Heart left ventricle (tissue), 16 donors: ENCODE measurements around the gene GALNTL6. TPM values are rescaled to one million over a fixed set of nuclear protein-coding genes. Genes with fewer than 3 reads are reported as not detected.

ENCODE experiments used
- ATAC-seq, 4 donors: fragments of 200-7000 bp; cut with Tn5 transposase; one replicate each; pipeline ENCODE4 v1.9.1; 2020 to 2022; ENCODE audit warnings: moderate library complexity in 4 of 4, mild to moderate bottlenecking in 3 of 4, moderate number of reproducible peaks in 1 of 4
- DNase-seq, 5 donors: peaks; one replicate each; pipeline ENCODE4 v3.0.0-alpha.2; 2020
- H3K27ac ChIP-seq, 12 donors: fragments of 200-600 bp; sonication (generic) in 4 of 12; one replicate each; pipeline versions ENCODE4 v1.5.0 to v1.8.0; 2016 to 2022; ENCODE audit warnings: mild to moderate bottlenecking in 2 of 12
- H3K27me3 ChIP-seq, 9 donors: fragments of 200-600 bp; sonication (generic) in 2 of 9; one replicate each; pipeline versions ENCODE4 v1.5.1 to v1.8.0; 2016 to 2022; ENCODE audit warnings: mild to moderate bottlenecking in 3 of 9
- H3K36me3 ChIP-seq, 9 donors: fragments of 200-600 bp; sonication (generic) in 2 of 9; one replicate each; pipeline versions ENCODE4 v1.5.0 to v1.8.0; 2018 to 2022; ENCODE audit warnings: mild to moderate bottlenecking in 2 of 9
- H3K4me1 ChIP-seq, 12 donors: fragments of 200-600 bp; sonication (generic) in 4 of 12; one replicate each; pipeline versions ENCODE4 v1.5.0 to v1.8.0; 2016 to 2022; ENCODE audit warnings: mild to moderate bottlenecking in 3 of 12
- H3K4me3 ChIP-seq, 12 donors: fragments of 200-600 bp; sonication (generic) in 4 of 12; one replicate each; pipeline versions ENCODE4 v1.5.0 to v1.8.0; 2017 to 2022; ENCODE audit warnings: mild to moderate bottlenecking in 9 of 12, moderate library complexity in 4 of 12
- H3K9me3 ChIP-seq, 12 donors: fragments of 200-600 bp; sonication (generic) in 4 of 12; one replicate each; pipeline versions ENCODE4 v1.5.0 to v1.8.0; 2016 to 2022; ENCODE audit warnings: mild to moderate bottlenecking in 1 of 12
- POLR2A ChIP-seq, 2 donors: fragments of 450-650 bp; IDR thresholded peaks; one replicate each; pipeline ENCODE4 v1.6.1; 2017; ENCODE audit warnings: antibody characterized with exemption in 2 of 2, mild to moderate bottlenecking in 2 of 2, moderate library complexity in 2 of 2
- WGBS, 4 donors: extraction: QIAGEN DNeasy Blood & Tissue Kit in 2 of 4; methylation state at CpG; one replicate each; pipeline versions ENCODE4 v1.1.5 to v1.1.7; 2013 to 2018; 5-methylcytosine and 5-hydroxymethylcytosine counted together
- intact Hi-C, 10 donors: fragments of 100-400 bp; cut with DNase I; formaldehyde crosslinking; loops; one replicate each; pipeline versions ENCODE4 v1.11.1 to v1.14.2; 2022
- polyA plus RNA-seq, 2 donors: library from polyadenylated mRNA; stranded (reverse); fragments of 200-250 nt; gene quantifications; one replicate each; pipeline ENCODE4 v1.2.3, GENCODE V29; 2013
- total RNA-seq, 9 donors: library from RNA; depleted of rRNA in 2 of 9; stranded (reverse); fragments of >200 nt in 2 of 9; fragmentation: NEBNext Ultra II Directional in 3 of 9; extraction: Animal tissue kit (Norgen Biotek cat#: 25700) in 3 of 9; gene quantifications; one replicate each; pipeline versions ENCODE4 v1.1.0 to v1.2.4, GENCODE V29; 2016 to 2023
- TF ChIP-seq, protein P1 (sequence below), 12 donors: fragments of 200-600 bp; sonication (generic) in 4 of 12; IDR thresholded peaks; one replicate each; pipeline versions ENCODE4 v1.5.0 to v1.8.0; 2018 to 2022; ENCODE audit warnings: antibody characterized with exemption in 12 of 12, mild to moderate bottlenecking in 5 of 12
- donor health status: ischemic (EF 13 %, LVEDD 7.1; RV severe dilation, severe dysfunction).
- donor health status: healthy with polysubstance abuse.
- donor health status: DM: no; HTN: yes; CAD: no.
- donor health status: DM: no; HTN: no; CAD: no.
- donor health status: ischemic (EF 25% LVEDD 6.9; RV normal size, moderate dysfunction).
- donor health status: ischemic (EF 25% LVEDD 5.7; RV mildly dilated, moderate dysfunction).
- donor health status: healthy.
- donor health status: DM: yes; HTN: yes; CAD: no.
- donor health status: ischemic (EF 35%, LVEDD 5.7; RV mildly dilated, moderate dysfunction).
- donor health status: nonischemic (EF 11% LVEDD 7.7; RV severe dilation, severe dysfunction).
- donor health status: DM: yes; HTN: yes; CAD: no.
- donor health status: PGD.
- donor health status: ischemic (EF 29% LVEDD 5.4; RV normal size, mild dysfunction).
- donor health status: nonischemic (EF 23%, LVEDD 6.1; RV moderate dilation, normal function).

The GALNTL6 gene
- total and polyA plus RNA-seq, 11 donors, result 0.33 to 0.52 TPM; not detected in 9

DNA sequence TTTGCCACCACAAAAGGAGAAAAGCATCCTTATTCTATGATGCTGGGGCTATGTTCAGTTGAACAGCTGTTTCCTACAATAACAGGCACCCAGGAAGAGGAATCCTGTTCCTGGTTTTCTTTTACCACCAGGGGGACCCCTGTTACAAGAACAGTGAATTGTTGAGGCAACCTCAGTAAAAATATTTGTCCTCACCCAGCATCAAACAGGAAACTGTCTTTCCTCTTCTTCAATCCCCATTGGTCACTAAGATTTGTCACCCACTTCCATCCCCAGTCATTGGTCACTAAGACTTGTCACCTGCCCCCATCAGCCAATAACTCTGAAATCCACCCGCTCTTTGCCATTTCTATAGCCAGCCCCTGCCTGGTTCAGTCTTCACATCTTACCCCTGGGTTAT, 1211.9 kb downstream of the GALNTL6 start:
- ATAC-seq, result peak in 3 of 4 donors; percentile 26 to 82 (median 74)
- no peaks in the 10 kb centered on the region for H3K9me3 ChIP-seq
- 97 to 100% (median 99%) methylated on average over 1 of the region's 1 CpG for WGBS, 4 donors

DNA sequence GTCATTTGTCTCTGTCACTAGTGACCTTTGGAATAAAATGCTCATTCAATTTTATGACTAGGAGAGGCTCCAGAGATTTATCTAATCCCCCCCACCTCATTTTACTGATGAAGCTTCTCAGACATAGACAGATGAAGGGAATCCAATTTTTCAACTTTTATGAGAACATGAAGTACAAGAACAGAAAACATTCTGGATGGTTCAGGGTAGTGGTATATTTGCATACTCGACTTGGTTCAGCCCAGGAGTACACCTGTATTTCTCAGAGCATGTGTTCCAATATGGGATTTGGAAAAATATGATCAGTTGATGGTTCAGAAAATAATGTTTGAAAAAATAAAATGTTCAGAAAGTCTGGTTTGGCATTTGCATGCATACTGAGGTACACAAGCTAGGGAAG, 1224.0 kb downstream of the GALNTL6 start:
- H3K36me3 ChIP-seq, result no peaks in the 10 kb centered on the region
- no peak for ATAC-seq
- H3K4me3 ChIP-seq, result no peak overlapping the region
- peaks cover 0 to 28% (median 0%) of the 10 kb centered on the region in 12 donors for H3K4me1 ChIP-seq
- H3K27me3 ChIP-seq, result no peaks in the 10 kb centered on the region
- TF ChIP-seq POLR2A (IDR thresholded peaks at IDR 0.05), result no peak
- TF ChIP-seq, protein P1, sequence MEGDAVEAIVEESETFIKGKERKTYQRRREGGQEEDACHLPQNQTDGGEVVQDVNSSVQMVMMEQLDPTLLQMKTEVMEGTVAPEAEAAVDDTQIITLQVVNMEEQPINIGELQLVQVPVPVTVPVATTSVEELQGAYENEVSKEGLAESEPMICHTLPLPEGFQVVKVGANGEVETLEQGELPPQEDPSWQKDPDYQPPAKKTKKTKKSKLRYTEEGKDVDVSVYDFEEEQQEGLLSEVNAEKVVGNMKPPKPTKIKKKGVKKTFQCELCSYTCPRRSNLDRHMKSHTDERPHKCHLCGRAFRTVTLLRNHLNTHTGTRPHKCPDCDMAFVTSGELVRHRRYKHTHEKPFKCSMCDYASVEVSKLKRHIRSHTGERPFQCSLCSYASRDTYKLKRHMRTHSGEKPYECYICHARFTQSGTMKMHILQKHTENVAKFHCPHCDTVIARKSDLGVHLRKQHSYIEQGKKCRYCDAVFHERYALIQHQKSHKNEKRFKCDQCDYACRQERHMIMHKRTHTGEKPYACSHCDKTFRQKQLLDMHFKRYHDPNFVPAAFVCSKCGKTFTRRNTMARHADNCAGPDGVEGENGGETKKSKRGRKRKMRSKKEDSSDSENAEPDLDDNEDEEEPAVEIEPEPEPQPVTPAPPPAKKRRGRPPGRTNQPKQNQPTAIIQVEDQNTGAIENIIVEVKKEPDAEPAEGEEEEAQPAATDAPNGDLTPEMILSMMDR (IDR thresholded peaks at IDR 0.05), result no peak
- no peaks in the 10 kb centered on the region for H3K9me3 ChIP-seq
- no peak for DNase-seq
- intact Hi-C loops, result loop anchor here in 1 of 10 donors (10.0 kb wide), 1 partner anchor 128 kb away; the partner anchor contains the start of gene GALNT7
- H3K27ac ChIP-seq, result no peak overlapping the region
- WGBS, 4 donors, result 95 to 97% (median 96%) methylated on average over 1 of the region's 1 CpG

More for the DNA sequence above, 1211.9 kb downstream of the GALNTL6 start:
- no peaks in the 10 kb centered on the region for H3K27me3 ChIP-seq
- no peaks in the 10 kb centered on the region for H3K36me3 ChIP-seq
- intact Hi-C loops, result loop anchor here (1.0 to 10.0 kb wide), 8 partner anchors 140 to 390 kb away; partner anchors contain the start of gene GALNT7 (in 2 of the 10)
- peak in 2 of 5 donors; percentile 28 to 57 for DNase-seq
- H3K27ac ChIP-seq, result no peak overlapping the region
- peaks cover 0 to 4% (median 0%) of the 10 kb centered on the region in 12 donors for H3K4me1 ChIP-seq
- H3K4me3 ChIP-seq, result no peak overlapping the region
- TF ChIP-seq POLR2A (IDR thresholded peaks at IDR 0.05), result no peak
- TF ChIP-seq, protein P1 (IDR thresholded peaks at IDR 0.05), result peak; percentile 52 to 77 (median 66)

DNA sequence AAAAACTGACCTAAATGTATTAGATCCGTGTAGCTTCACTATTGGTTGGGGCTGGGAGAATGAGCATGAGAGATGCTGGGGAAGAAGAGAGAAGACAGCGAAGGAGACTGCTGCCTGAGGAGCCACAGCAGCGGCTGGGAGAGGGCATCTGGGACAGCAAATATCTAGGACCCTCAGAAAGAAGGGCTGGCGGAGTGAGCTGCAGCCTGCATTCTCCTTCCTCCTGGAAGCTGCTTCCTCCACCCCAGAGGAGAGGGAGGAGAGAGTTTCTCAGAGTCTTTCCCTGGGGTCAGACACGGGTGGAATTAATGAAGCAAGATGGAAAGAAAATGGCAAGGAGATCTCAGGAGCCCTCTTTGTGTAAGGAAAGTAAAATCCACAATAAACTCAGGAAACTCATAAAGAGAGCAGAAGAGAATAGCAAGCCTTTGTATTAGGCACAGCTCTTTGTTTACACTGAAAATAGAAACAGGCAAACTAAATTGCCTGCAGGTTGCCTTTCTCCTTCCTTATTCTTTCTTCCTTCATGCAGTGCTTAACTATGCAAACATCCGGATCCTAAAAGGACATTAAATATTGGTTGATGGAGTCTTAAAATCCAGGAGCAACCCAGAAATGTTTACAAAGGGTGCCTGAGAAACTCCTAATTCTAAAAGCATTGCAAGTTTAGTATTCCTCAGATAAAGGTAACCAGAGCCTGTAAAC, 1225.1 kb downstream of the GALNTL6 start:
- intact Hi-C loops, result loop anchor here in 1 of 10 donors (10.0 kb wide), 1 partner anchor 126 kb away; the partner anchor contains the start of gene GALNT7
- WGBS, 4 donors, result 59 to 65% (median 62%) methylated on average over 6 of the region's 6 CpGs

More for the DNA sequence above, 1225.1 kb downstream of the GALNTL6 start:
- no peak for TF ChIP-seq POLR2A (IDR thresholded peaks at IDR 0.05)
- TF ChIP-seq, protein P1 (IDR thresholded peaks at IDR 0.05), result no peak
- Histone ChIP-seq H3K4me3 (no peak overlapping the region), H3K4me1 (peaks cover 0 to 28% (median 0%) of the 10 kb centered on the region in 12 donors), H3K27me3 (no peaks in the 10 kb centered on the region), H3K9me3 (no peaks in the 10 kb centered on the region), H3K27ac (peak overlapping the region in 1 of 12 donors; percentile 35), H3K36me3 (no peaks in the 10 kb centered on the region)
- no peak for ATAC-seq
- DNase-seq, result no peak
